Measurements from ENCODE around the gene PHF12. TPM values are rescaled to one million over a fixed set of nuclear protein-coding genes. Genes with fewer than 3 reads are reported as not detected.

PHF12 gene
- total RNA-seq, 1 experiment from 2014 or later = 36.0 TPM

- no peak for DNase-seq
- TF ChIP-seq EZH2 (IDR thresholded peaks at IDR 0.05; ENCODE audit: low read depth) = no peak
- TF ChIP-seq, protein P1, sequence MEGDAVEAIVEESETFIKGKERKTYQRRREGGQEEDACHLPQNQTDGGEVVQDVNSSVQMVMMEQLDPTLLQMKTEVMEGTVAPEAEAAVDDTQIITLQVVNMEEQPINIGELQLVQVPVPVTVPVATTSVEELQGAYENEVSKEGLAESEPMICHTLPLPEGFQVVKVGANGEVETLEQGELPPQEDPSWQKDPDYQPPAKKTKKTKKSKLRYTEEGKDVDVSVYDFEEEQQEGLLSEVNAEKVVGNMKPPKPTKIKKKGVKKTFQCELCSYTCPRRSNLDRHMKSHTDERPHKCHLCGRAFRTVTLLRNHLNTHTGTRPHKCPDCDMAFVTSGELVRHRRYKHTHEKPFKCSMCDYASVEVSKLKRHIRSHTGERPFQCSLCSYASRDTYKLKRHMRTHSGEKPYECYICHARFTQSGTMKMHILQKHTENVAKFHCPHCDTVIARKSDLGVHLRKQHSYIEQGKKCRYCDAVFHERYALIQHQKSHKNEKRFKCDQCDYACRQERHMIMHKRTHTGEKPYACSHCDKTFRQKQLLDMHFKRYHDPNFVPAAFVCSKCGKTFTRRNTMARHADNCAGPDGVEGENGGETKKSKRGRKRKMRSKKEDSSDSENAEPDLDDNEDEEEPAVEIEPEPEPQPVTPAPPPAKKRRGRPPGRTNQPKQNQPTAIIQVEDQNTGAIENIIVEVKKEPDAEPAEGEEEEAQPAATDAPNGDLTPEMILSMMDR (conservative IDR thresholded peaks at IDR 0.05) = no peak
- POLR2A ChIA-PET (ENCODE audit: unreplicated experiment) = no interaction called here
These were observed 10.6 kb downstream of the PHF12 start for GRCh38 chr17:28940675-28941074.

DNA sequence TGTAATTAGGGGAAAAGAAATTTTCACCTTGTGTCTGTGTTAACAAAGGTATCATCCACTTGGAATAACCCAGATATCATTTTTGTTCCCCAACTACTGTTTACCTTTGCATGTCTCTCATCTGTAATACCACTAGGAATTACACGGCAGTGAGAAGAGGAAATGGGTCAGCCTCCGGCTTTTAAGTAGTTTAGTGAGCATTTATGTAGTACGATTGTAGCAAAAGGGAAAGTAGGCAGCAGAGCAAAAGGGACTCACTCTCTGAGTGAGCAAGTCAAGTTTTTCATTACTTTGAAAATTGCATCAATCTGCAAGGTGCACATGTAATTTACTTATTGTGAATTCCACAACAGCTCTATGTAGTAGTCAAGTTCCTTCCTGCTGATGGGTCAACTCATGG is 11.2 kb downstream of the PHF12 start:
- H3F3A ChIP-seq (ENCODE audit: insufficient read depth, low read depth) = peaks cover 46% of the 10 kb centered on the region
- peaks cover 98% of the 10 kb centered on the region for H3K79me2 ChIP-seq (ENCODE audit: low read depth)
- ChIA-PET CTCF (no interaction called here), POLR2A (ENCODE audit: unreplicated experiment) (no interaction called here)
- no peaks in the 10 kb centered on the region for H3K9me3 ChIP-seq (ENCODE audit: insufficient read depth, low read depth)
- no peaks in the 10 kb centered on the region for H3K27me3 ChIP-seq (ENCODE audit: insufficient read depth, low read depth)
- no peak overlapping the region for H3K4me3 ChIP-seq
- intact Hi-C loops (cut with micrococcal nuclease; ENCODE audit: unreplicated experiment) = no loop called here
- H3K4me2 ChIP-seq = no peak overlapping the region
- peaks cover 68% of the 10 kb centered on the region for H4K20me1 ChIP-seq (ENCODE audit: insufficient read depth)
- no peak overlapping the region for H3K27ac ChIP-seq
- BruUV-seq (replicated peaks) = no TSS peak
- peaks cover 29% of the 10 kb centered on the region for H3K4me1 ChIP-seq (replicated peaks; ENCODE audit: insufficient read depth)
- DNase-seq = no peak
- no peak overlapping the region for H2AFZ ChIP-seq
- peaks cover 27% of the 10 kb centered on the region; the same call in 1 of the 2 replicates for H3K36me3 ChIP-seq (ENCODE audit: low read depth)
- H3K9me2 ChIP-seq (ENCODE audit: insufficient read depth) = no peaks in the 10 kb centered on the region
- TF ChIP-seq, protein P1 (conservative IDR thresholded peaks at IDR 0.05) = no peak
- TF ChIP-seq EZH2 (IDR thresholded peaks at IDR 0.05; ENCODE audit: low read depth) = no peak

More at GRCh38 chr17:28940675-28941074, 10.6 kb downstream of the PHF12 start:
- no peak overlapping the region for H3K27ac ChIP-seq
- peaks cover 68% of the 10 kb centered on the region for H4K20me1 ChIP-seq (ENCODE audit: insufficient read depth)
- H3K9me3 ChIP-seq (ENCODE audit: insufficient read depth, low read depth) = no peaks in the 10 kb centered on the region
- peaks cover 30% of the 10 kb centered on the region for H3K36me3 ChIP-seq (ENCODE audit: low read depth)
- H3K9me2 ChIP-seq (ENCODE audit: insufficient read depth) = no peaks in the 10 kb centered on the region
- H3F3A ChIP-seq (ENCODE audit: insufficient read depth, low read depth) = peaks cover 46% of the 10 kb centered on the region
- peaks cover 29% of the 10 kb centered on the region for H3K4me1 ChIP-seq (replicated peaks; ENCODE audit: insufficient read depth)
- H3K79me2 ChIP-seq (ENCODE audit: low read depth) = peaks cover 98% of the 10 kb centered on the region
- intact Hi-C loops (cut with micrococcal nuclease; ENCODE audit: unreplicated experiment) = no loop called here
- no peak overlapping the region for H2AFZ ChIP-seq
- no TSS peak for BruUV-seq (replicated peaks)
- CTCF ChIA-PET = no interaction called here
- no peaks in the 10 kb centered on the region for H3K27me3 ChIP-seq (ENCODE audit: insufficient read depth, low read depth)
- H3K4me3 ChIP-seq = no peak overlapping the region
- H3K4me2 ChIP-seq = no peak overlapping the region

DNA sequence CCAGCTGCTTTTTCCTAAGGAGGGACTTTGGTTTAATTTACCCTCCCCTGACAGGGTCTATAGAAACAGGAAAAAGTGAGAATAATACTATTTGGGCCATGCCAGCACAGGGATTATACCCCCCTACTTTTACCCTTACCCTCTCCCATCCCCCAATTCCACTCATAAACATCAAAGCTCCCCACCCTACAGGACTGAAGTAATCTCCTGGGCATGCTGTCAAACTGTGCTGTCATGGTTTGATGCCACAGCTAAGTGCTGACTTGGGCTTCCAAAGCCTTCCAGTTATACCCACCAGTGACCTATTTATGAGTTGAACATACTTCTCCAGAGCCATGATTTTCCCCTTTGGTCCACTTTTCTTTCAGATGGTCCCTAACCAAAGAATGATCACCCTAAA is 12.8 kb downstream of the PHF12 start:
- Histone ChIP-seq H3K9me3 (ENCODE audit: insufficient read depth, low read depth) (no peaks in the 10 kb centered on the region), H3K9me2 (ENCODE audit: insufficient read depth) (no peaks in the 10 kb centered on the region), H3F3A (ENCODE audit: insufficient read depth, low read depth) (peaks cover 50% of the 10 kb centered on the region), H3K27me3 (ENCODE audit: insufficient read depth, low read depth) (no peaks in the 10 kb centered on the region), H3K4me3 (no peak overlapping the region), H3K36me3 (ENCODE audit: low read depth) (peaks cover 19% of the 10 kb centered on the region; the same call in 1 of the 2 replicates), H3K4me2 (no peak overlapping the region), H2AFZ (no peak overlapping the region), H3K79me2 (ENCODE audit: low read depth) (peaks cover 98% of the 10 kb centered on the region), H3K4me1 (replicated peaks; ENCODE audit: insufficient read depth) (peaks cover 29% of the 10 kb centered on the region), H3K27ac (peak overlapping the region; percentile 15; the same call in 1 of the 2 replicates), H4K20me1 (ENCODE audit: insufficient read depth) (peaks cover 52% of the 10 kb centered on the region)
- DNase-seq = no peak
- POLR2A ChIA-PET (ENCODE audit: unreplicated experiment) = no interaction called here
- intact Hi-C loops (cut with micrococcal nuclease; ENCODE audit: unreplicated experiment) = no loop called here
- CTCF ChIA-PET = no interaction called here
- TF ChIP-seq, protein P1 (conservative IDR thresholded peaks at IDR 0.05) = no peak
- TF ChIP-seq EZH2 (IDR thresholded peaks at IDR 0.05; ENCODE audit: low read depth) = no peak
- BruUV-seq (replicated peaks) = no TSS peak
